Vagina (tissue), 2 donors: ENCODE measurements around the gene RIF1.

ENCODE experiments used
- CTCF ChIP-seq, 3 experiments: fragments of 450-650 bp in 2 of 3; fragments of 200-600 bp in 1 of 3; sonication (generic) in 1 of 3; IDR thresholded peaks; one replicate each; pipeline ENCODE4 v1.5.1; 2017 to 2019; ENCODE audit warnings: antibody characterized with exemption in 3 of 3, mild to moderate bottlenecking in 2 of 3, moderate library complexity in 2 of 3
- POLR2A ChIP-seq, 2 donors: fragments of 450-650 bp; IDR thresholded peaks; one replicate each; pipeline ENCODE4 v1.6.1; 2017; ENCODE audit warnings: antibody characterized with exemption in 2 of 2, mild to moderate bottlenecking in 2 of 2, moderate library complexity in 2 of 2

GRCh38 chr2:151394509-151394908, 15.2 kb upstream of the RIF1 start:
- TF ChIP-seq CTCF (IDR thresholded peaks at IDR 0.05): no peak
- TF ChIP-seq POLR2A (IDR thresholded peaks at IDR 0.05): no peak
